GM23248 (cell line): ENCODE data around the gene PDZD7. TPM values are rescaled to one million over a fixed set of nuclear protein-coding genes. Genes with fewer than 3 reads are reported as not detected.

Experiments
- DNase-seq: peaks from one replicate; pipeline ENCODE4 v3.0.0-alpha.2; 2015
- H2AFZ ChIP-seq: fragments of 200-600 bp; sonication (generic); 2 replicates; pipeline ENCODE4 v1.6.1; 2016; ENCODE audit warnings: antibody characterized with exemption
- H3F3A ChIP-seq: fragments of 200-600 bp; sonication (generic); 2 replicates; pipeline ENCODE4 v1.6.1; 2016; ENCODE audit warnings: mild to moderate bottlenecking, antibody characterized with exemption, mixed run types; ENCODE audit not compliant: insufficient read depth
- H3K27ac ChIP-seq: fragments of 200-600 bp; sonication (generic); 2 replicates; pipeline ENCODE4 v1.5.1; 2016; ENCODE audit warnings: mild to moderate bottlenecking
- H3K27me3 ChIP-seq: fragments of 200-600 bp; sonication (generic); replicated peaks from 2 replicates; pipeline ENCODE4 v1.6.1; 2016; ENCODE audit warnings: mild to moderate bottlenecking; ENCODE audit not compliant: insufficient read depth
- H3K36me3 ChIP-seq: fragments of 200-600 bp; sonication (generic); 2 replicates; pipeline ENCODE4 v1.6.1; 2016; ENCODE audit warnings: low read depth, mild to moderate bottlenecking
- H3K4me1 ChIP-seq: fragments of 200-600 bp; sonication (generic); 2 replicates; pipeline ENCODE4 v1.6.1; 2016; ENCODE audit warnings: mild to moderate bottlenecking; ENCODE audit not compliant: insufficient read depth
- H3K4me2 ChIP-seq: fragments of 200-600 bp; sonication (generic); one replicate; pipeline ENCODE4 v1.6.1; 2016; ENCODE audit warnings: mild to moderate bottlenecking; ENCODE audit not compliant: unreplicated experiment
- H3K4me3 ChIP-seq: fragments of 200-600 bp; sonication (generic); 2 replicates; pipeline ENCODE4 v1.5.1; 2016; ENCODE audit warnings: mild to moderate bottlenecking
- H3K79me2 ChIP-seq: fragments of 200-600 bp; sonication (generic); 2 replicates; pipeline ENCODE4 v1.6.1; 2016; ENCODE audit warnings: mild to moderate bottlenecking; ENCODE audit not compliant: insufficient read depth
- H3K9ac ChIP-seq: fragments of 200-600 bp; sonication (generic); 2 replicates; pipeline ENCODE4 v1.6.1; 2016; ENCODE audit warnings: mild to moderate bottlenecking
- H3K9me2 ChIP-seq: fragments of 200-600 bp; sonication (generic); 2 replicates; pipeline ENCODE4 v1.6.1; 2016; ENCODE audit warnings: mixed run types, mild to moderate bottlenecking, moderate library complexity; ENCODE audit not compliant: insufficient read depth
- H3K9me3 ChIP-seq: fragments of 200-600 bp; sonication (generic); one replicate; pipeline ENCODE4 v1.6.1; 2017; ENCODE audit warnings: low read depth
- H4K20me1 ChIP-seq: fragments of 200-600 bp; sonication (generic); 2 replicates; pipeline ENCODE4 v1.6.0; 2016; ENCODE audit not compliant: insufficient read depth
- EZH2 ChIP-seq: fragments of 200-600 bp; sonication (generic); IDR thresholded peaks from 2 replicates; pipeline ENCODE4 v1.6.1; 2018; ENCODE audit warnings: antibody characterized with exemption, mild to moderate bottlenecking; ENCODE audit not compliant: insufficient read depth, poor library complexity, severe bottlenecking
- EZH2phosphoT487 ChIP-seq: fragments of 200-600 bp; sonication (generic); IDR thresholded peaks from 2 replicates; pipeline ENCODE4 v1.6.1; 2018; ENCODE audit warnings: antibody characterized with exemption, moderate library complexity, mild to moderate bottlenecking, low read depth; ENCODE audit not compliant: insufficient read depth
- WGBS, 2 experiments: methylation state at CpG; one replicate each; pipeline ENCODE4 v1.1.6; 2015 to 2017; ENCODE audit warnings: low lambda C conversion rate in 2 of 2, low coverage in 1 of 2; ENCODE audit errors: missing lambda C conversion rate in 2 of 2; 5-methylcytosine and 5-hydroxymethylcytosine counted together
- in situ Hi-C: fragments of 300-500 bp; cut with MboI; formaldehyde crosslinking; loops from 2 replicates; pipeline ENCODE4 v1.15.0; 2020
- microRNA counts: library from miRNA; unstranded; fragments of <30 nt; microRNA quantifications from one replicate; lab custom pipeline; 2016
- microRNA-seq: library from miRNA; unstranded; fragments of <30 nt; microRNA quantifications from one replicate; pipeline ENCODE4, GENCODE V29; 2016; ENCODE audit warnings: borderline number of aligned reads
- polyA plus RNA-seq: library from polyadenylated mRNA; unstranded; fragments of >200 nt; fragmentation: Nextera tagmentation; extraction: Ambion mirVana; gene quantifications from 2 replicates; pipeline ENCODE4 v1.2.1, GENCODE V29; 2016
- small RNA-seq: library from RNA; depleted of rRNA; stranded (forward); fragments of <200 nt; gene quantifications from one replicate; pipeline ENCODE3, GENCODE V24; 2014; ENCODE audit warnings: low read depth, low replicate concordance
- total RNA-seq: library from RNA; depleted of rRNA; stranded (reverse); fragments of >200 nt; shearing (Covaris generic); gene quantifications from 2 replicates; pipeline ENCODE4 v1.2.3, GENCODE V29; 2014; rRNA removed

PDZD7 gene
- total and polyA plus RNA-seq, 2 experiments from 2014 or later, result 0.54 to 1.1 TPM

GRCh38 chr10:100963826-100964225 lies 67.1 kb downstream of the PDZD7 start:
- Histone ChIP-seq H3K27me3 (no peaks in the 10 kb centered on the region), H3K36me3 (peaks cover 42% of the 10 kb centered on the region), H4K20me1 (no peaks in the 10 kb centered on the region), H3K9ac (no peak overlapping the region), H2AFZ (no peak overlapping the region), H3K4me3 (no peak overlapping the region), H3K4me2 (no peak overlapping the region), H3K27ac (no peak overlapping the region), H3K4me1 (0 out of 2 replicates have a peak, but pooled peaks cover 4% of the 10 kb centered on the region), H3F3A (peaks cover 12% of the 10 kb centered on the region; the same call in 1 of the 2 replicates), H3K79me2 (no peaks in the 10 kb centered on the region), H3K9me2 (no peaks in the 10 kb centered on the region), H3K9me3 (no peaks in the 10 kb centered on the region)
- in situ Hi-C loops, result no loop called here
- TF ChIP-seq EZH2, result no peak
- TF ChIP-seq EZH2phosphoT487, result no peak
- DNase-seq, result no peak
- WGBS, 2 experiments, result 96% methylated on average over 1 of the region's 1 CpG

GRCh38 chr10:100962351-100963080 lies 68.4 kb downstream of the PDZD7 start:
- peaks cover 12% of the 10 kb centered on the region; the same call in 1 of the 2 replicates for H3F3A ChIP-seq
- no peak overlapping the region for H3K4me3 ChIP-seq
- H3K4me2 ChIP-seq, result no peak overlapping the region
- no peaks in the 10 kb centered on the region for H3K79me2 ChIP-seq
- no peaks in the 10 kb centered on the region for H3K9me2 ChIP-seq
- 83 to 85% methylated on average over 4 of the region's 4 CpGs for WGBS, 2 experiments
- in situ Hi-C loops, result no loop called here
- no peak overlapping the region for H3K9ac ChIP-seq
- no peak overlapping the region for H2AFZ ChIP-seq
- H3K36me3 ChIP-seq, result peaks cover 54% of the 10 kb centered on the region
- no peak overlapping the region for H3K27ac ChIP-seq
- TF ChIP-seq EZH2phosphoT487, result no peak
- TF ChIP-seq EZH2, result no peak
- no peaks in the 10 kb centered on the region for H3K4me1 ChIP-seq
- no peaks in the 10 kb centered on the region for H4K20me1 ChIP-seq
- no peaks in the 10 kb centered on the region for H3K9me3 ChIP-seq
- H3K27me3 ChIP-seq, result no peaks in the 10 kb centered on the region
- no peak for DNase-seq

GRCh38 chr10:100960251-100960650 lies 70.7 kb downstream of the PDZD7 start:
- Histone ChIP-seq H3K9ac (no peak overlapping the region), H2AFZ (no peak overlapping the region), H3K4me1 (no peaks in the 10 kb centered on the region), H3F3A (peaks cover 12% of the 10 kb centered on the region; the same call in 1 of the 2 replicates), H3K27ac (no peak overlapping the region), H3K36me3 (peaks cover 73% of the 10 kb centered on the region), H3K4me3 (no peak overlapping the region), H3K27me3 (no peaks in the 10 kb centered on the region), H4K20me1 (no peaks in the 10 kb centered on the region), H3K9me2 (no peaks in the 10 kb centered on the region), H3K4me2 (no peak overlapping the region), H3K9me3 (no peaks in the 10 kb centered on the region), H3K79me2 (no peaks in the 10 kb centered on the region)
- TF ChIP-seq EZH2phosphoT487 (no peak), EZH2 (no peak)
- DNase-seq, result no peak
- in situ Hi-C loops, result no loop called here

MicroRNA genes within 50 kb of the gene (microRNA counts, 767-probe panel; counts per million panel counts)
- 447 counts per million, percentile 86 among the panel's probes with 10 or more counts for microRNA hsa-miR-608 (lab: Ali Mortazavi, UCI)

Small RNAs within 50 kb of the gene (microRNA-seq; reads per million reads assigned to microRNA genes)
- gene MIR608, result not detected

Small RNAs within 50 kb of the gene (small RNA-seq; reads per million reads assigned to genes)
- gene MIR608, result not detected

Other genes starting within 250 kb of the PDZD7 start
- gene SLF2, start 118.2 kb downstream of the PDZD7 start, total RNA-seq, result 15.6 and 18.2 TPM in 2 replicates
- gene SLF2, start 118.2 kb downstream of the PDZD7 start, polyA plus RNA-seq, result 11.7 and 12.5 TPM in 2 replicates
- gene SEMA4G, start 61.6 kb downstream of the PDZD7 start, total RNA-seq, result 0.11 TPM in 1 of 2 replicates, not detected in the other
- 0.44 and 1.1 TPM in 2 replicates for gene SEMA4G, start 61.6 kb downstream of the PDZD7 start, polyA plus RNA-seq
- gene MRPL43, start 43.6 kb downstream of the PDZD7 start, total RNA-seq, result 83.5 and 94.1 TPM in 2 replicates
- gene MRPL43, start 43.6 kb downstream of the PDZD7 start, polyA plus RNA-seq, result 145 and 148 TPM in 2 replicates
- 3.4 and 4.4 TPM in 2 replicates for gene TWNK, start 43.6 kb downstream of the PDZD7 start, total RNA-seq
- gene TWNK, start 43.6 kb downstream of the PDZD7 start, polyA plus RNA-seq, result 3.6 and 4.4 TPM in 2 replicates
- 95.2 and 113 TPM in 2 replicates for gene LZTS2, start 31.3 kb downstream of the PDZD7 start, total RNA-seq
- gene LZTS2, start 31.3 kb downstream of the PDZD7 start, polyA plus RNA-seq, result 51.1 and 54.8 TPM in 2 replicates
- gene SFXN3, start 105 bp upstream of the PDZD7 start, total RNA-seq, result 79.8 and 103 TPM in 2 replicates
- 58.8 and 61.7 TPM in 2 replicates for gene SFXN3, start 105 bp upstream of the PDZD7 start, polyA plus RNA-seq
- 42.6 and 62.6 TPM in 2 replicates for gene KAZALD1, start 30.9 kb upstream of the PDZD7 start, total RNA-seq
- gene KAZALD1, start 30.9 kb upstream of the PDZD7 start, polyA plus RNA-seq, result 34.1 and 34.4 TPM in 2 replicates
- gene TLX1, start 100.2 kb upstream of the PDZD7 start, total RNA-seq, result not detected in 2 replicates
- not detected in 2 replicates for gene TLX1, start 100.2 kb upstream of the PDZD7 start, polyA plus RNA-seq
- gene LBX1, start 198.3 kb upstream of the PDZD7 start, total RNA-seq, result not detected in 2 replicates
- not detected in 2 replicates for gene LBX1, start 198.3 kb upstream of the PDZD7 start, polyA plus RNA-seq